ENCODE results near the gene CELF2.
"Not testable (repeated sequence)": the region's sequence is repeated elsewhere in the genome, so short reads cannot be mapped to it uniquely, and the experiment has no call there.

Gene CELF2

GRCh38 chr10:11364241-11364640 lies 346.6 kb downstream of the CELF2 start (continued):
- TF ChIP-seq ZNF623 (tag by site-specific recombination; IDR thresholded peaks at IDR 0.05) = no peak

- H3K27ac ChIP-seq (ENCODE audit: extremely low read depth, low read depth, low read length); H3K36me3 ChIP-seq (ENCODE audit: control insufficient read depth in 2 of 2, insufficient read depth in 1 of 2, low read length in 2 of 2); H3K9me3 ChIP-seq (ENCODE audit: control insufficient read depth, insufficient read depth, low read depth, low read length); H3K4me3 ChIP-seq (ENCODE audit: low read depth, low read length); POLR2A ChIA-PET; H3K4me1 ChIP-seq (ENCODE audit: control insufficient read depth, insufficient read depth, low read length): not testable (repeated sequence)
- CTCF ChIA-PET = interaction anchor here (0.6 to 0.7 kb wide), 2 partner anchors 57 to 993 kb away, joined by 3 read pairs; no protein-coding TSS in a partner anchor
Observed at GRCh38 chr10:11366889-11367288, 349.2 kb downstream of the CELF2 start.

- H3K4me3 ChIP-seq (ENCODE audit: low read depth, low read length) = no peak overlapping the region
- CTCF ChIA-PET = interaction anchor here (0.7 kb wide), 1 partner anchor 993 kb away, joined by 3 read pairs; no protein-coding TSS in a partner anchor
- no peak overlapping the region for H3K27ac ChIP-seq (ENCODE audit: extremely low read depth, low read depth, low read length)
- no peaks in the 10 kb centered on the region for H3K36me3 ChIP-seq (ENCODE audit: control insufficient read depth in 2 of 2, insufficient read depth in 1 of 2, low read length in 2 of 2)
- TF ChIP-seq PRDM6 (tag by site-specific recombination; IDR thresholded peaks at IDR 0.05) = no peak
- no peak for TF ChIP-seq ZNF202 (tag by site-specific recombination; IDR thresholded peaks at IDR 0.05; ENCODE audit: borderline replicate concordance)
- no peak for TF ChIP-seq ZNF510 (tag by site-specific recombination; IDR thresholded peaks at IDR 0.05; ENCODE audit: insufficient replicate concordance)
- POLR2A ChIA-PET = no interaction called here
- H3K4me1 ChIP-seq (ENCODE audit: control insufficient read depth, insufficient read depth, low read length) = no peaks in the 10 kb centered on the region
- no peaks in the 10 kb centered on the region for H3K9me3 ChIP-seq (ENCODE audit: control insufficient read depth, insufficient read depth, low read depth, low read length)
Observed at GRCh38 chr10:11367505-11367904, 349.8 kb downstream of the CELF2 start.

- H3K9me3 ChIP-seq (ENCODE audit: control insufficient read depth, insufficient read depth, low read depth, low read length) = no peaks in the 10 kb centered on the region
- CTCF ChIA-PET = interaction anchor here (1.0 kb wide), 1 partner anchor 19 kb away, joined by 3 read pairs; no protein-coding TSS in a partner anchor
- POLR2A ChIA-PET = no interaction called here
- TF ChIP-seq ZNF341 (tag by site-specific recombination; IDR thresholded peaks at IDR 0.05; ENCODE audit: low read depth) = peak; percentile 91
- TF ChIP-seq SP2 (tag by site-specific recombination; IDR thresholded peaks at IDR 0.05) = no peak
- TF ChIP-seq TSHZ1 (tag by site-specific recombination; IDR thresholded peaks at IDR 0.05; ENCODE audit: borderline replicate concordance) = no peak
- TF ChIP-seq ZNF629 (tag by site-specific recombination; IDR thresholded peaks at IDR 0.05) = no peak
- TF ChIP-seq ZIC2 (tag by site-specific recombination; IDR thresholded peaks at IDR 0.05) = peak; percentile 59
- TF ChIP-seq MEIS1 (CRISPR knock-in tag; IDR thresholded peaks at IDR 0.05; ENCODE audit: borderline replicate concordance) = no peak
- TF ChIP-seq ZNF398 (tag by site-specific recombination; IDR thresholded peaks at IDR 0.05) = 0 out of 2 replicates have a peak, but pooled peaks have one; percentile 40
- TF ChIP-seq ZNF239 (tag by site-specific recombination; IDR thresholded peaks at IDR 0.05) = no peak
- no peak for TF ChIP-seq ZNF776 (tag by site-specific recombination; IDR thresholded peaks at IDR 0.05; ENCODE audit: borderline replicate concordance)
- no peak for TF ChIP-seq ZNF707 (tag by site-specific recombination; IDR thresholded peaks at IDR 0.05)
- no peak for TF ChIP-seq ZNF555 (tag by site-specific recombination; conservative IDR thresholded peaks at IDR 0.05)
- no peak for TF ChIP-seq ZBTB26 (tag by site-specific recombination; optimal IDR thresholded peaks at IDR 0.05)
- no peak for TF ChIP-seq KLF17 (tag by site-specific recombination; IDR thresholded peaks at IDR 0.05)
- TF ChIP-seq ZNF513 (tag by site-specific recombination; IDR thresholded peaks at IDR 0.05) = no peak
Observed at GRCh38 chr10:11373717-11374171, 356.1 kb downstream of the CELF2 start.

More at GRCh38 chr10:11373717-11374171, 356.1 kb downstream of the CELF2 start:
- Histone ChIP-seq H3K27ac (ENCODE audit: extremely low read depth, low read depth, low read length) (no peak overlapping the region), H3K4me3 (ENCODE audit: low read depth, low read length) (no peak overlapping the region), H3K4me1 (ENCODE audit: control insufficient read depth, insufficient read depth, low read length) (no peaks in the 10 kb centered on the region), H3K36me3 (ENCODE audit: control insufficient read depth in 2 of 2, insufficient read depth in 1 of 2, low read length in 2 of 2) (no peaks in the 10 kb centered on the region)
